HUES64 (cell line): ENCODE data around the gene GLI3.

Source experiments
- H3K27ac ChIP-seq: 2 replicates; pipeline ENCODE4 v1.7.0; 2013; ENCODE audit warnings: low read depth, low read length, inconsistent platforms
- H3K27me3 ChIP-seq: 2 replicates; pipeline ENCODE4 v1.6.1; 2013; ENCODE audit warnings: mild to moderate bottlenecking, low read length; ENCODE audit not compliant: insufficient read depth
- H3K36me3 ChIP-seq: 2 replicates; pipeline ENCODE4 v1.6.1; 2013; ENCODE audit warnings: mild to moderate bottlenecking, low read length; ENCODE audit not compliant: insufficient read depth
- H3K4me1 ChIP-seq: 2 replicates; pipeline ENCODE4 v1.6.1; 2013; ENCODE audit warnings: mild to moderate bottlenecking, low read length, moderate library complexity; ENCODE audit not compliant: insufficient read depth
- H3K4me3 ChIP-seq: 2 replicates; pipeline ENCODE4 v1.5.1; 2013; ENCODE audit warnings: mild to moderate bottlenecking, low read length, moderate library complexity
- H3K9ac ChIP-seq: 2 replicates; pipeline ENCODE4 v1.6.1; 2013; ENCODE audit warnings: mild to moderate bottlenecking, low read depth, low read length
- H3K9me3 ChIP-seq: 2 replicates; pipeline ENCODE4 v1.6.1; 2013; ENCODE audit warnings: low read depth, low read length; ENCODE audit not compliant: insufficient read depth
- WGBS: fragments of 150-250, 120-280 bp; methylation state at CpG from one replicate; pipeline ENCODE4 v1.1.7; 2013; ENCODE audit warnings: missing lambda C conversion rate; 5-methylcytosine and 5-hydroxymethylcytosine counted together

Gene GLI3

DNA sequence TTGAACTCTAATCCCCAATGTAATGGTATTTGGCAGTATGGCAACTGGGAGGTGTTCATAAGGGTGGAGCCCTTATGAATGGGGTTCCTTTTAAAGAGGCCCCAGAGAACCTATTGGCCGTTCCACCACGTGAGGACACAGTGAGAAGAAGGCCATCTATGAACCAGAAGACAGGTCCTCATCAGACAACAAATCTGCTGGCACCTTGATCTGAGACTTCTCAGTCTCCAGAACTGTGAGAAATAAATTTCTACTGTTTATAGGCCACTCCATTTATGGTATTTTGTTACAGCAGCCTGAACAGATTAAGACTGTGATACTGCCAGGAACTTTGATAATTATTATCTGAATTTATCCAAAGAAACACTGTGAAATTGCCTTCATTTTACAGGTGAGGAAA is 132.3 kb downstream of the GLI3 start:
- no peak overlapping the region for H3K27ac ChIP-seq
- H3K9ac ChIP-seq: no peak overlapping the region
- H3K36me3 ChIP-seq: peaks cover 16% of the 10 kb centered on the region; the same call in 1 of the 2 replicates
- peaks cover 27% of the 10 kb centered on the region for H3K4me1 ChIP-seq
- no peak overlapping the region for H3K4me3 ChIP-seq
- WGBS: 89% methylated on average over 2 of the region's 2 CpGs
- no peaks in the 10 kb centered on the region for H3K27me3 ChIP-seq
- no peaks in the 10 kb centered on the region for H3K9me3 ChIP-seq

DNA sequence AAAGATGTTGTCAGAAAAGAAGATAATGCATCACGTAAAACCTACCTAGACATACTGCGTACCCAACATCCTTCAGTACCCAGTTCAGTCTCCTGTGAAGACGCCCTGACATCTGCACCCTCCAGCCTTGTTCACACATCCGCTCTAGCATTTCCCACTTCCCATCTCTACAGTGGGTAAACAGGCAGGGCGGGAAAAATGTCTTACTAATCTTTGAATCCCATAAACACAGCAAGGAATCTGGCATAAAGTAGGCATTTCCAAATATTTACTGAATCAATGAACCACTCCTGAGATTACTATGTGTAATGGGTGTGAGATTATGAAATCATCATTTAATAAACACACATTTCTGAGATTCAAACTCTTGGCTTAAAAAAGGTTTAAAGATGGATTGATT is 132.8 kb downstream of the GLI3 start:
- peaks cover 16% of the 10 kb centered on the region; the same call in 1 of the 2 replicates for H3K36me3 ChIP-seq
- H3K9me3 ChIP-seq: no peaks in the 10 kb centered on the region
- no peaks in the 10 kb centered on the region for H3K27me3 ChIP-seq
- H3K27ac ChIP-seq: no peak overlapping the region
- 95% methylated on average over 5 of the region's 5 CpGs for WGBS
- no peak overlapping the region for H3K4me3 ChIP-seq
- no peak overlapping the region for H3K9ac ChIP-seq
- H3K4me1 ChIP-seq: peaks cover 22% of the 10 kb centered on the region

DNA sequence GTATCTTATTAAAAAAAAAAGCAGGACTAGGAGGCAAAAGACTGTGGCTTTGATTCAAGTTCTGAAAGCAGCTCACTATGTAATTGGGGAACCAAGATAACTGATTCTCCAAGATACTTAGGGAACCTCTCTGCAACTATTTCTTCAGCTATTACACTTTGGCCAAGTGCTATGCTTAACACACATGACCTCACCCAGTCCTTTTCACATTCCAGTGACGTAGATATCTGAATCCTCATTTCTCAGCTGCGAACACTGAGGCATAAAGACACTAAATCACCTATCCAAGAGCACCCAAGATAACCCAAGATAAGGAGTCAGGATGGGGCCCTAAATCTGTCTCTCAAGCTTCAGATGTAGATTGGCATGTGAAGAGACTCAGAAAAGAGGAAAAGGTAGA is 133.6 kb downstream of the GLI3 start:
- H3K36me3 ChIP-seq: peaks cover 16% of the 10 kb centered on the region; the same call in 1 of the 2 replicates
- no peaks in the 10 kb centered on the region for H3K27me3 ChIP-seq
- H3K4me1 ChIP-seq: peaks cover 14% of the 10 kb centered on the region
- H3K4me3 ChIP-seq: no peak overlapping the region
- no peak overlapping the region for H3K27ac ChIP-seq
- H3K9me3 ChIP-seq: no peaks in the 10 kb centered on the region
- WGBS: 90% methylated on average over 2 of the region's 2 CpGs
- no peak overlapping the region for H3K9ac ChIP-seq

DNA sequence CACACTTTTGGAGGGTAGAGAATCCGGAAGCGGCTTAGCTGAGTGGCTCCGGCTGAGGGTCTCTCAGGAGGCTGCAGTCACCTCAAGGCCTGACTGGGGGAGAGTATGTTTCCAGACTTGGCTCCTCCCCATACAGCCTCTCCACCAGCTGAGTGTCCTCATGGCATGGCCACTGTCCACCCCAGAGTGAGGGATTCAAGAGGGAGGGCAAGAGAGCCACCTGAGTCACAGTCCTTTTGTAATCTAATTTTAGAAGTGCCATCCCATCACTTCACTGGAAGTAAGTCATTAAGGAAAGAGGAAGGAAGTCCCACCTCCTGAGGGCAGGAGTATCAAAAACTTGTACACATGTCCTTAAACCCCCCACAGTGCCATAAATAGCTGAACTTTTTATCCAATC is 134.0 kb downstream of the GLI3 start:
- H3K27ac ChIP-seq: no peak overlapping the region
- H3K27me3 ChIP-seq: no peaks in the 10 kb centered on the region
- no peak overlapping the region for H3K9ac ChIP-seq
- H3K36me3 ChIP-seq: peaks cover 16% of the 10 kb centered on the region; the same call in 1 of the 2 replicates
- no peaks in the 10 kb centered on the region for H3K9me3 ChIP-seq
- 95% methylated on average over 3 of the region's 3 CpGs for WGBS
- peaks cover 10% of the 10 kb centered on the region for H3K4me1 ChIP-seq
- no peak overlapping the region for H3K4me3 ChIP-seq

DNA sequence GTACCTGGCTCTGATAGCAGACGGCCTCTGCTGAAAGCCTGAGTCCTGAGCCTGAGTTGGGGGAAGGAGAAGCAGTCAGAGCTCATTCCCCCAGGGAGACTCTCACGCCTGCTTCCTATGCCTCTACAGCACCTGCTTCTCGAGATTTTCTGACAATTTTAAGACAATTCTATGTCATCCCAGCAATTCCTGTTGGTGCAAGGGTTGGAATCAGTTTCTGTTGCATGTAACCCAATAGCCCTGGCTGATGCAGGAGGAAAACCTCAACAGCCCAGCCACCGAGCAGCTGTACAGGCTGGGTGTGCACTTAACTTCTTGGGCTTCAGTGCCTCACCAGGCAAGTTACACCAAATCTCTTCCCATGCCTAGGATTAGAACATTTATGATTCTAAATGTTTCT is 134.7 kb downstream of the GLI3 start:
- Histone ChIP-seq H3K4me3 (no peak overlapping the region), H3K27me3 (no peaks in the 10 kb centered on the region), H3K27ac (no peak overlapping the region), H3K36me3 (peaks cover 16% of the 10 kb centered on the region; the same call in 1 of the 2 replicates), H3K9me3 (no peaks in the 10 kb centered on the region), H3K4me1 (peaks cover 3% of the 10 kb centered on the region; the same call in 1 of the 2 replicates), H3K9ac (no peak overlapping the region)
- WGBS: 93% methylated on average over 4 of the region's 4 CpGs

DNA sequence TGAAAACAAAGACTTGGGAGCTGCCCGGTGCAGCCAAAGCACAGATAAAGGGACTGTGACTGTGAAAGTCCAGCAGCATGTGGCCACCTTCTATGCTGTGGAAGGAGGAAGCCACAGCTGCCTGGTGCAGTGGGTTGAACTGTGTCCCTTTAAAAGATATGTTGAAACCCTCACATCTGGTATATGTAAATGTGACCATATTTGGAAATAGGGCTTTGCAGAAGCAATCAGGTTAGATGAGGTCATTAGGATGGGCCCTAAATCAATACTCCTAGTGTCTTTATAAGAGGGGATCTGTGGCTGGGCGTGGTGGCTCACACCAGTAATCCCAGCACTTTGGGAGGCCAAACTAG is 136.9 kb downstream of the GLI3 start:
- H3K27ac ChIP-seq: no peak overlapping the region
- H3K9me3 ChIP-seq: no peaks in the 10 kb centered on the region
- H3K9ac ChIP-seq: no peak overlapping the region
- H3K36me3 ChIP-seq: peaks cover 16% of the 10 kb centered on the region; the same call in 1 of the 2 replicates
- peaks cover 14% of the 10 kb centered on the region; the same call in 1 of the 2 replicates for H3K27me3 ChIP-seq
- no peak overlapping the region for H3K4me3 ChIP-seq
- H3K4me1 ChIP-seq: peaks cover 10% of the 10 kb centered on the region; the same call in 1 of the 2 replicates
- WGBS: 74% methylated on average over 2 of the region's 2 CpGs

DNA sequence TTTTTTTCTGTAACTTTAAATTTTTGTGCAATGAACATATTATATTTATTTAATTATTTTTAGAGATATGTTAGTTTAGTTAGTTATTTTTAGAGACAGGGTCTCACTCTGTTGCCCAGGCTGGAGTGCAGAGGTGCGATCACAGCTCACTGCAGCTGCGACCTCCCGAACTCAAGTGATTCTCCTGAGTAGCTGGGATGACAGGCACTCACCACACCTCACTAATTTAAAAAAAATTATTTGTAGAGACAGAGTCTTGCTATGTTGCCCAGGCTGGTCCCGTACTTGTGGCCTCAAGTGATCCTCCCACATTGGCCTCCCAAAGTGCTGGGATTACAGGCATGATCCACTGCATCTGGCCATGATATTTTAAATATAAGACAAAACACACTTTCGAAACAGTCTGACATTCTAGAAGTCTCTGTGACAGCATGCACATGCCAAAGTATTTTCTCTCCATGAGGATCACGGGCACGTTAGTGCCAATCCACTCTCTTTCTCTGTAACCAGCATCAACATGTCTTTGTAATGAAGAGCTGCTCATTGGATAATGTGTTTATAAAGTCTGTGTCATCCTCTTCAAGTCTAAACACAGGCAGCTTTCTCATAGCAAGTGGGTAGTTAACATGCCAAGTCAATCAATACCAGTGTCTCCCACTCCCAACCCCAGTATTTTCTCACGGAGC is 137.4 kb downstream of the GLI3 start:
- Histone ChIP-seq H3K27me3 (peaks cover 19% of the 10 kb centered on the region; the same call in 1 of the 2 replicates), H3K27ac (no peak overlapping the region), H3K9me3 (no peaks in the 10 kb centered on the region), H3K9ac (no peak overlapping the region), H3K4me3 (no peak overlapping the region), H3K36me3 (peaks cover 16% of the 10 kb centered on the region; the same call in 1 of the 2 replicates), H3K4me1 (peaks cover 10% of the 10 kb centered on the region; the same call in 1 of the 2 replicates)
- WGBS: 92% methylated on average over 8 of the region's 8 CpGs

DNA sequence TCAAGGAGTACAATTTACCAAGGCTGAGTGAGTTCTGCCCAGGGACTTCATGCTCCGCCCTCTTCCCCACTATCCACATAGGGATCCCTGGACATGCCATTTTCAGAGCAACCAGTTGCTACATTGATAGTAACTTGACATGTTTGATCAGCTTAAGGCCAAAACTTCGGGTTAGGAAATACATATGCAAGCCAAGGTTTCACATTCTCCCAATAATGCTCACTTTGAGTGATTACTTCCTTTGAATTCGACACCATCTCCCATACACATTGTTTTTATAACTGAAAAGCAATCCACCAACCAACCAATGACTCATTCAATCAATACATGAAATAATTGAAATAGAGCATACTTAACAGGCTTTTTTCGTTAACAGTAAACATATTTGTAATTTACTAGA is 137.9 kb downstream of the GLI3 start:
- 88% methylated on average over 3 of the region's 4 CpGs for WGBS
- H3K4me3 ChIP-seq: no peak overlapping the region
- H3K4me1 ChIP-seq: peaks cover 10% of the 10 kb centered on the region; the same call in 1 of the 2 replicates
- no peak overlapping the region for H3K27ac ChIP-seq
- H3K36me3 ChIP-seq: peaks cover 12% of the 10 kb centered on the region; the same call in 1 of the 2 replicates
- H3K9ac ChIP-seq: no peak overlapping the region
- no peaks in the 10 kb centered on the region for H3K9me3 ChIP-seq
- peaks cover 23% of the 10 kb centered on the region for H3K27me3 ChIP-seq

DNA sequence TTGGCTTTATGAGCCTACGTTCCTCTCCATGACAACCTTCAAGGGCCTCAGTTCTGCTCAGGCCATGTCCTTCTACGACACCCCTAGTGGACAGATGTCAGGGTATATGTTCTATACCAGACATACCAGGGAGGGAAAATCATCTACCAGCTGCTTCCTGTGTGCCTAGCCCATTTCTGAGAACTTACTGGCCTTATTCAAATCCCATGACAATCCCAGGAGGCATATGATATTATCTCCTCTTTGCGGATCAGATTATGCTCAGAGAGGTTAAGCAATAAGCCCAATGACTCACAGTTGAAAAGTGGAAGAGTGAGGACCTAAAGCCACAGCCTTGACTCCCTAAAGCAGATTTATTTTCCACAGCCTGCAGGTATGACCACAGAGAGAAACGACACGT is 139.3 kb downstream of the GLI3 start:
- Histone ChIP-seq H3K9ac (no peak overlapping the region), H3K27me3 (peaks cover 35% of the 10 kb centered on the region), H3K27ac (no peak overlapping the region), H3K4me3 (no peak overlapping the region), H3K36me3 (peaks cover 5% of the 10 kb centered on the region; the same call in 1 of the 2 replicates), H3K9me3 (no peaks in the 10 kb centered on the region), H3K4me1 (peaks cover 10% of the 10 kb centered on the region; the same call in 1 of the 2 replicates)
- WGBS: 89% methylated on average over 4 of the region's 5 CpGs

DNA sequence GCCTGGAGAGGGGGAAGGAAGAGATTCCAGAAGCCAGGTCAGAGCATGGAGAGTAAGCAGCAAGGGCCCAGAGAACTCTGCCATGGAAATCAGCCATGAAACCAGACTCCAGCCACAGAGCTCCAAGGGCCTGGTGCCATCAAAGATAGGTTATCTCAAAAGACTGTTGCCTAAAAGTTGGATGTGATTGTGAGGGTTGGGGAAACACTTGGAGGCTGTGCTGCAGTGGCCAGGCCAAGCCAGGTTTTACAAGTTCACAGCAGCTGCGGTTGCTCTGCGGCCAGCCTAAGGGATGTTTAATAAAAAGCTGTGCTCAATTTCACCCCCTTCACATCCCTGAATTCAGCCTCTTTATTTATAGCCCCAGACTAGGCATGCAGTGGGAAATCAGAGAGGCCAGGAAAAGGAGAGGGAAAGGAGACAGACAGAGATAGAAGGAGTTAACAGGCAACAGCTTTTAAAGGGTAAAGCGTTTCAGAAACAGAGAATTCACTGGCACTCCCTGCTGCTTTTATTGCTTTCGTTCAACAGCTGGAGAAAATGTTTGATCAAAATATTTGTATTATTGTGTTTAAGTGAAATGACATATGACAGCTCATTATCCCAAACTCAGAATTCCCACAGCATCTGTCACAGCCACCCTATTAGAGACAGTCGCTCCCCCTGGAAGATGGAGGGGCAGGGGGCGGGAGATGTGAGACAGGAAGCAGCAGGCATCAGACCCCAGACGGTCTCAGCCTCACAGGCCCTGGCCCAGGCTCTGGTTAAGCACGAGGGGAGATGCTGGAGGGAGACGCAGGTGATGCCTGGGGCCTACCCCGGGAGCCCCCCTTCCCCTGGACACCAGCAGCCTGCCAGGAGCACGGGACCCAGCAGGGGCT is 140.1 kb downstream of the GLI3 start:
- 72% methylated on average over 11 of the region's 11 CpGs for WGBS
- Histone ChIP-seq H3K27me3 (peaks cover 43% of the 10 kb centered on the region), H3K9ac (no peak overlapping the region), H3K4me1 (peaks cover 16% of the 10 kb centered on the region), H3K4me3 (no peak overlapping the region), H3K9me3 (no peaks in the 10 kb centered on the region), H3K36me3 (no peaks in the 10 kb centered on the region; the same call in 1 of the 2 replicates), H3K27ac (no peak overlapping the region)

DNA sequence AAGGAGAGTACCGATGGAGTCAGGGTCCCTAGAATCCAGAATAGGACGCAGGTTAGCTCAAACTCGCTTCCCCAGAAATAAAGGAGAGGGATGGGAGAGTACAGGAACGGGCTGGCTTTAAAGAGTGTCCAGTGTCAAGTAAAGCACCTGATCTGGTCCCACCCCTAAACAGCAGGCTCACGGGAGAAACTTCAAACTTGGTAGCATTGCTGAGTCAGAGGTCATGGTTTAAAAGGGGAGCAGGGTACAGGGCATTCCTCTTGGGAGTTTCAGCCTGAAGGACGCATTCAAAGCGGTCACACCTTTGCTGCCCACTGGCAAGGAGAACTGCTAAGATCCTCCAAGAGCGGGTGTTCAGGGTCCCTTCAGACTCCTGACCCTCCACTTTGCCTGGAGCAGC is 140.7 kb downstream of the GLI3 start:
- WGBS: 87% methylated on average over 8 of the region's 8 CpGs
- Histone ChIP-seq H3K4me1 (peaks cover 19% of the 10 kb centered on the region), H3K27me3 (peaks cover 43% of the 10 kb centered on the region), H3K9ac (no peak overlapping the region), H3K27ac (no peak overlapping the region), H3K4me3 (no peak overlapping the region), H3K9me3 (no peaks in the 10 kb centered on the region), H3K36me3 (no peaks in the 10 kb centered on the region; the same call in 1 of the 2 replicates)
